K562 (cell line): ENCODE measurements around the gene KRT36. TPM values are rescaled to one million over a fixed set of nuclear protein-coding genes. Genes with fewer than 3 reads are reported as not detected.

Experiments used
- EHMT2 ChIP-seq: fragments of 450-650 bp; IDR thresholded peaks from 2 replicates; pipeline ENCODE4 v1.6.1; 2018; ENCODE audit warnings: antibody characterized with exemption
- L3MBTL2 ChIP-seq: fragments of 450-650 bp; IDR thresholded peaks from 2 replicates; pipeline ENCODE4 v1.6.1; 2016; ENCODE audit warnings: mild to moderate bottlenecking, moderate library complexity
- MGA ChIP-seq: fragments of 450-650 bp; IDR thresholded peaks from 2 replicates; pipeline ENCODE4 v1.6.1; 2016; ENCODE audit warnings: mild to moderate bottlenecking, moderate library complexity
- POLR2AphosphoS2 ChIP-seq: IDR thresholded peaks from 2 replicates; pipeline ENCODE4 v1.6.1; 2012; ENCODE audit warnings: low read length, improper control_type of control experiment
- POU5F1 ChIP-seq: fragments of 150-350 bp; IDR thresholded peaks from 2 replicates; pipeline ENCODE4 v1.6.1; 2014; ENCODE audit warnings: borderline replicate concordance, low read length, low read depth, mild to moderate bottlenecking; ENCODE audit not compliant: partially characterized antibody
- SFPQ ChIP-seq: fragments of 200-400 bp; formaldehyde crosslinking; IDR thresholded peaks from 2 replicates; pipeline ENCODE4 v1.6.1; 2017; ENCODE audit warnings: mild to moderate bottlenecking, low read depth, low read length, moderate library complexity
- SMC3 ChIP-seq: conservative IDR thresholded peaks from 2 replicates; pipeline ENCODE4 v1.6.1; 2011; ENCODE audit warnings: low read depth, low read length, improper control_type of control experiment; ENCODE audit not compliant: insufficient read depth
- SRSF3 ChIP-seq: fragments of 200-400 bp; formaldehyde crosslinking; IDR thresholded peaks from 2 replicates; pipeline ENCODE4 v1.6.1; 2016; ENCODE audit warnings: mild to moderate bottlenecking, low read length, moderate library complexity; ENCODE audit not compliant: insufficient read depth
- ZNF79 ChIP-seq: fragments of 250-450 bp; sonication (Bioruptor Pico); IDR thresholded peaks from 2 replicates; pipeline ENCODE4 v1.4.0; 2020; ENCODE audit warnings: low read depth, mild to moderate bottlenecking, moderate library complexity
- polyA plus RNA-seq, 8 experiments: library from polyadenylated mRNA; depleted of rRNA in 4 of 8; stranded (reverse) in 5 of 8; unstranded in 3 of 8; fragments of >200 nt; fragmentation: Nextera tagmentation in 2 of 8; fragmentation: Illumina TruSeq in 1 of 8; extraction: Ambion mirVana in 2 of 8; extraction: Trizol in 1 of 8; gene quantifications; 2 replicates each; pipeline versions ENCODE4 v1.2.1 to v1.2.3, GENCODE V29; 2011 to 2014; ENCODE audit warnings: inconsistent platforms in 1 of 8, missing spikeins in 1 of 8
- total RNA-seq, 7 experiments: library from RNA; depleted of rRNA in 6 of 7; stranded (reverse); fragments of >200 nt in 6 of 7; fragmentation: Illumina TruSeq in 2 of 7; extraction: Trizol in 2 of 7; gene quantifications; 2 replicates each; pipeline versions ENCODE4 v1.2.1 to v1.2.3, GENCODE V29; 2011 to 2021; ENCODE audit warnings: low replicate concordance in 1 of 7

The KRT36 gene
- total and polyA plus RNA-seq, 9 of the 15 experiments (the other 6 are each of a cell fraction or from before 2014, with no cell fraction given), result 0.04 TPM; not detected in 8

- TF ChIP-seq MGA (no peak), POU5F1 (no peak), SFPQ (no peak), EHMT2 (no peak), ZNF79 (no peak), POLR2AphosphoS2 (no peak), L3MBTL2 (peak; percentile 53), SRSF3 (no peak), SMC3 (no peak)
Measured at GRCh38 chr17:41474863-41475262, 14.8 kb downstream of the KRT36 start (continued).
